ENCODE data around the gene MPZL2.

MPZL2 gene

DNA sequence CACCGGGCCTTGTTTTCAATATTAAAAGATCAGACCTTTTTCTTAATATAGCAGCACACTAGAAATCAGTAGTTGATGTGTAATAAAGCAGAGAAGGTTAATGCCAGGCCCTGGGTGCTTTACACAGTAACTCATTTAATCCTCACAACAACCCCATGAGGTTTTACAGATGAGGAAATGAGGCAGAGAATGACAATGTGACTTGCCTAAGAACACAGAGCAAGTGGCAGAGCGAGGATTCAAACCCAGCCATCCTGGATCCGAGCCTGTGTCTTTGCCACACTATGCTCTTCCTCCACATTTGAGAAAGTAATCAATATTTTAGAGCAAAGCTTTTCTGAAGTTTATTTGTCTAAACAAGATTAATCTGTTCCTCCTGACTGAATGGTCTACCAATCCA lies 46.5 kb downstream of the MPZL2 start:
- no peak for FAIRE-seq

DNA sequence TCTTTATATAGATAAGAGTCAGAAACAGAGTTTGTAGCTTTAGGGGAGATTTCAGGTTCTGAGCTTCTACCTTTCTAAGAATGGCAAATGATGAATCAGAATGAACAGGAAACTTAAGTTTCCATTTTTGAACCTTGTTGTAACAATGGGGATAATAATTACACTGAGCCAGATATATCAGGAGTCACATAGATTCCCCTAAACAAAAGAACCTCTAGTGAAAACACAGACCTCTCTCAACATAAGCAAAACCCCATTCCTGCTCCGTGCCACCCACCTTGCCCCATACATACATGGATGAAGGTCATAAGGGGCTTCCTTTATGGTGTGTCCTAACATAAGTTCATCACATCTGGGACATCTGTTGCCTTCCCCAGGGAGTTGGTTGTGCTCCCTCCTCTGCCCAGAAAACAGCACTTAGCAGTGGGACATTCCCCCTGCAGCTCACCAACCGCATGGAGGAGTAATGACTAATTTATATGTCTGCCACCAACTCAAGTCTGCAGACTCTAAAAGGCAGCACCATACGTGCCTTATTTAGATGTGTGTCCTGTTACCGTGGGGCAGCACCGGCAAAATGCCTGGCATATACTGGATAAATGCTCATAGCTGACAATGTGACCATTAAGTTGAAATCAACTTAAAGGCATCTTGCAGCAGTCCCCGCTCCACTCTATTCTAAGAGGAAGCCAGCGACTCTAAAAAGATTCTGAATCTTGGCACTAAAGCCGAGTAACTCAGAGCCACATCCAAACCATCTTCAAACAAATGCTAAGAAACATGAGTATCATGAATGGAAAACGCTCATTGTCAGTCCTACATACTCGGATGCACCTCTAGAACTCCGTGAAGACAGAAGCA lies 47.2 kb downstream of the MPZL2 start:
- FAIRE-seq = no peak

DNA sequence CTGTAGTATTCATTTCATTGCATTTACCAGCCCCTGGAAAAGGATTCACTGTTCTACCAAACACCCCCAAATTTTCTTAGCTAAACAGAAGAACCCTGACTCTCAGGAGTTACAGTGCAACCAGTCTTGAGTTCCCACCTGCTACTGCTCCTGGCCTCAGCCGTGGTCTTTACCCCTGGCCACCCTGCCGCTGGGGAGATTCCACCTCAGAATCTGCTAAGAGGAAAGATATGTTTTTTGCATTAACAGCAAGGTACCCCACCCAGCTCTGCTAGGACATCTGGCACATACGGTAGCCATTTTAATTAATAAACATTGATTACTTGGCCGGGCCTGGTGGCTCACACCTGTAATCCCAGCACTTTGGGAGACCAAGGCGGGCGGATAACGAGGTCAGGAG lies 48.3 kb downstream of the MPZL2 start:
- FAIRE-seq = no peak

DNA sequence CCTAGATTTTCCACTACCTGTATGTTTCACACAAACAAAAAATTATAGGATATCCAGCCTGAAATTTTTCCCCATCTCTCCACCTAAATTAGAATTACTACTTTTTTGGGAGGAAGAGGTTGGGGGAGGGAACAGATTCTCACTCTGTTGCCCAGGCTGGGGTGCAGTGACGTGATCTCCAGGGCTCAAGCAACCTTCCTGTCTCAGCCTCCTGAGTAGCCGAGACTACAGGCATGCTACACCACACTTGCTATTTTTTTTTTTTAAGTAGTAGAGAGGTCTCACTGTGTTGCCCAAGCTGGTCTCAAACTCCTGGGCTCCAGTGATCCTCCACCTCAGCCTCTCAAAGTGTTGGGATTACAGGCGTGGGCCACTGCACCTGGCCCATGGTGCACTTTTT lies 48.8 kb downstream of the MPZL2 start:
- no peak for FAIRE-seq

DNA sequence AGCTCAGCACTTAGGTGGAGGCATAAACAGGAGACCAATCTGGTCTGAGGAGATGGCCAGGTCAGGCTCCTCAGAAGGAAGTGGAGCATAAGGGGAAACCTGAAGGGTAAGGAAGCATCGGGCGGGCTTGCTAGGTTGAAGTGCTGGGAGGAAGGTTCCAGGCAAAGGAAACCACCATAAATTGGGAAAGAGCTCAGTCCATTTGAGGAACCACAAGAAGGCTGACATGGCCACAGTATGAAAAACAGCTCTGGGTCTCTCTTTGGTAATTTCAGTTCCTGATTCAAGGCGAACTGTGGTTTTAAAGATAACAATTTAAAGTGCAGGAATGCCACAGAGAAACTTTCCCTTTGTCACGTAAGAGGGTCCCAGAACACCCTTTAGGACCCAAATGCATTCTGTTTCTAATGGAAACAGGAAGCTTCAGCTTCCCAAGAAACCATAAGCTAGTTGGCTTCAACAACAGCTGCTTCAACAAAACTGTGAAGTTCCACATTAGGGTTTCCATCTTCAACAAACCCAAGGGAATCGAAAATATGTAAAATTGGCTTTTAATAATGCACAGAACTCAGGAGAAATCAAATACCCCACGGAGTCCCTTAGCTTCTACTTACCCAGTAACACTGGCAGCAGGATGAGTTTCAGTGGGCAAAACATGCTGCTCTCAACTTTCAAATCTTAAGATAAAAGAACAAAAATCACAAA lies 49.7 kb downstream of the MPZL2 start:
- no peak for FAIRE-seq

DNA sequence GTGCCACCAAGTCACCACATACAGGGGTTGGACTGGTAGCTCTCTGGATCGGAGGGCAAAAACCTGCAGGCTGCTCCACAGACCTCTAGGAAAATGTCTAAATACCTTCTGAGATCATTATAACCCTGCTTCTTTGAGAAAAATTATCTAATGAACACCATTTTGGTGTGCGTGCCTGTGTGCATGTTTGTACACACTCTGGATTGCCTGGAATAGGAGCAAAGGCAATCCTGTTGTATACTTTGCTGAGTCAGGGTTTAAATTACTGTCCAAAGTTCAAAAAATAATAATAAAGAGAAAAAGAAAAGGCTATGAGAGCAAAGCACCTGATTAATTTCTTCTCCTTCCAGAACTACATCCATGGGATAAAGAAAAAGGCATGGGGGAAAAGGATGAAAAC lies 50.3 kb downstream of the MPZL2 start:
- FAIRE-seq = no peak

DNA sequence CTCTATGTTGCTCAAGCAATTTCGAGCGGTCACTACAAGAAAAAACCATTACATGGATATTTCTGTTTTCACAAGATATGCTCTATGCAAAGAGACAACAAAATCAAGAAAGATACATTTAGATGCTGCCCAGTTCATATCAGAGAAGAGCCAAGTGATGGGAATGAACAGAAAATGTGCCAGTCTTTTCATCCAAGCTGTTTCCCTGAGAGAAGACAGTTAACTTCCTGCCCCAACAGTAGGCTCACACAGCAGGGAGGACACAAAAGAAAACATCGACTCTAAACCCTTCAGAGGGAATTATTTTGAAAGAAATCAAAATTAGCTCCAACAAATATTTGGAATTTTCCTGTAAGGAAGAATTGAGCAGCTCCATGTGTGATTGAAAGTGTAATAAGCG lies 50.9 kb downstream of the MPZL2 start:
- no peak for FAIRE-seq

DNA sequence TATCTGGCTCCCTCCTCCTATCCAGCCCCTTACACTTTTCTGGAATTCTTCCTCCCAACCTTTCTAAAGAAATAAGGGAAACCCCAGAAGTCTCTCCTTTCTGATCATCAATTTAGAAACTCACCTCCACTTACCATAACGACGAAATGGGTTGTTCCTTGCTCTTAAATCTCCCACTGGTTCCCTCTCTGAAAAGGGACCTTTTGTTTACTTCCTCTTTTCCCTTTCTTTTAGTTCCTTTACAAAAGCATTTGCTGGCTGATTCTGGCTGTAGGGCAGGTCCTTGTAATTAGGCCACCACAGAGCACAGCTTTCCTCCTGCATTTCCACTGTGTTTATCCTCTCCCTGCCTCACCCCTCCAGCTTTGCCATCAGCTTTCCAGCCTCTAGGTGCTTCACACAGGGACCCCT lies 51.3 kb downstream of the MPZL2 start:
- FAIRE-seq = no peak

DNA sequence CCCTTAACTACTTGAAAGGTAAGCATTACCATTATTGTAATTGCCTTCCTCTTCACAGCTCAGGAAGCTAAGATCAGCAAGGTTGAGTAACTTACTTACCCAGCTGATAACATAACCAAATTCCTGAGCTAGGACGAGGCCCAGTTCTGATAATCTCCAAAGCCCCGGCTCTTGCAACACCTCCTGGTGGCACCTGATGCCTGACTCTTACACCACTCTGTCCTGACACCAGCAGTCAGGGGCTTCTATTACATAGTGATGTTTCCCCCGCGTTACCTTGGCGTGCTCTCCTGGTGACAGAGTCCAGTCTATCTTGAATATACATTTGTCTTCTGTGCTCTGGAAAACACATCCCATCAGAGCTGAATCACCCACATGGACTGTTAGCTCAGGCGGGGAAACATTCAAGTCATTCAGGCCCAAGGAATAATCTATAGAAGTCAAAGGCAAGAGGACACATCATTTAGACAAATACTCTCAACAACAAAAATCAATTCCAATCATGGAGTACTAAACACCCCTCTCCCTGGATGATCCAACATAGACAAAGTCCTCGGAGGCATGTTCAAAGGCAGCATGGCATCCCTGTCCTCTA lies 51.9 kb downstream of the MPZL2 start:
- no peak for FAIRE-seq

DNA sequence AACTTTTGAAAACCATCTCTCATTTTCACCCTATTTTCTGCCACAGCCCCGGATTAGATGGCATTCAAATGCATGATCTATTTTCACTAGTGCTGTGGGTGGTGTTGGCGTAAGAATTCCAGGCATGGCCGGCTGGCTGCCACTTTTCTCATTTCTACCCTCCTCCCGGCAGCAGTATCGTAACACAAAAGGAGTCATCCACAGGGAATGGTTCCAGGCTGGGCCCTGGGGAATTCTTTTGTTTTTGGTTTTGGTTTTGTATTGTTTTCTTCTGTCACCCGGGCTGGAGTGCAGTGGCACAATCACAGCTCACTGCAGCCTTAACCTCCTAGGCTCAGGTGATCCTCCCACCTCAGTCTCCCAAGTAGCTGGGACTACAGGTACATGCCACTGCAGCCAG lies 53.1 kb downstream of the MPZL2 start:
- no peak for FAIRE-seq

DNA sequence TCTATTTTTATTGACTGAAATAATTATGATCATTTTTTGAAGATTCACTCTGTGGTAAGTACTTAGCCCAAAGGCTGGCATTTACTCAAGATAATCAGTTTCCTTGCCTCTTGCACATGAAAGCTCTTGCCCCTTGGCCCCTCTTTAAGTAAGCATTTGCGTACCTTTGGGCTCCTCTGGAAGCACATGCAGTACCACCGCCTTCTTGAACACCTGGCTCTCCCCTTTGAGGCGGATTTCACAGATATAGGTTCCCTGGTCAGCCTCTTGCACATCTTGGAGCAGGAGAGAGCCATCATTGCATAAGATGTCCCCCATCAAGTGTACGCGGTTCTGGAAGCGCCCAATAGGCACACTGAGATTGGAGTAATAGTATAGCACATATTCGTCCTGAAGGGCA lies 53.8 kb downstream of the MPZL2 start:
- no peak for FAIRE-seq

DNA sequence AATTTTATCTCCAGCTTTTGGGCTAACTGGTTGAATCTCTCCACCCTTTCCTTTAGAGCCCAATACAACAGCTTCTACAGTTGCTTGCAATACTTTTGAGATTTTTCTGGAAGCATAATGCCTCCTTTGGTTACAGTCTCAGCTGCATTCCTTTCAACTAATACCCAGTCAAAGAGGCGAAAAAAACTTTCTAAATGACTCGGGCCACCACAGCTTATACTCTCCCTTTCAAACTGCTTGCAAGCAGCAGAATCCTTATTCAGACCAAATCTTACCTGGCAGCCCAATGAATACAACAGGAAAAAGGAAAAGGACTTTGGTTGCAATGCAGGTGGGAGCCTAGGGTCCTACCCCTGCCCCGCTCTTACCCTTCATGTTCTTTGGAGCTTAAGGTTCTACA lies 55.1 kb downstream of the MPZL2 start:
- no peak for FAIRE-seq

DNA sequence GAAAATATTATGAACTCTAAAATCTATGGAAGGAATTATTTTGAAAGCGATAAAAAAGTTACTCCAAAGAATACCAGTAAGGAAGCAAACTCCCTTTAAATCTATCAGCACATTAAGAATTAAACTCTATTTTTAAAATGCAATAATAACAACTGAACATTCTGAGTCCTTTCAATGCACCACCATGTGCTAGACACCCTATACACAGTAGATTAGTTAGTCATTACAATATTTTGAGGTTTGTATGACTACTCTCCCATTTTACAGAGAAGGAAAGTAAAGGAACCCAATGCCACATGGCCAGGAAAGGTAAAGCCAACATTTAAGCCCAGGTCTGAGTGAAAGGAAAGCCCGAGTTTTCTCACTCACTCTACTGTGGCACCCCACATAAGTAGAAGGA lies 57.0 kb downstream of the MPZL2 start:
- FAIRE-seq = no peak

DNA sequence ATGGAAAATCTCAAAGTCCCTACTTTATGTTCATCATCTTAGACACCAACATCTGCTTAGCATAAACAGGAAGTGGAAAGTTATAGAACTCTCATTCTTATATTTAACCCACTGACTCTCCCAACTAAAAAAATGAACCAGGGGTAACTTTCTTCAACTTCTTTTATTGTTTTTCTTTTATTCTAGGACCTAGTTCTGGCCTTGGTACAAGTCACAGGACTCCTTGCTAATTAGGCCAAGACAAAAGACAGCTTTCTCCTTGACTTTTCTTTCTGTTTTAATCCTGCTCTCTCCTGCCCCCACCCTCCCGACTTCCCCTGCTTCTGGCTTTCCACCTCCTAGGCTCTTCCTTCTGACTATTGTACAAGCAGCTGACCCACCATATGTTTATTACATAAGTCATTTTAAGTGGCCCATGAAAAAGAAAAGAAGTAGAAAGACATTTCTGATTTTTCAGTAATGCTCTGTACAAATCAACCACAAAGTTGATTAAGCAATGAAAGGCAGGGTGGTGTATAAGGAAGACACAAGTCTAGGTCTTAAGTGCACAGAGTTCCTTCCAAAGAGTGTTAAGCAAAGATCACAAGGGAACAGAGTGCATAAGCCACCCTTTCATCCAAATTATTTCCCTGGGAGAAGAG lies 57.6 kb downstream of the MPZL2 start:
- no peak for FAIRE-seq

DNA sequence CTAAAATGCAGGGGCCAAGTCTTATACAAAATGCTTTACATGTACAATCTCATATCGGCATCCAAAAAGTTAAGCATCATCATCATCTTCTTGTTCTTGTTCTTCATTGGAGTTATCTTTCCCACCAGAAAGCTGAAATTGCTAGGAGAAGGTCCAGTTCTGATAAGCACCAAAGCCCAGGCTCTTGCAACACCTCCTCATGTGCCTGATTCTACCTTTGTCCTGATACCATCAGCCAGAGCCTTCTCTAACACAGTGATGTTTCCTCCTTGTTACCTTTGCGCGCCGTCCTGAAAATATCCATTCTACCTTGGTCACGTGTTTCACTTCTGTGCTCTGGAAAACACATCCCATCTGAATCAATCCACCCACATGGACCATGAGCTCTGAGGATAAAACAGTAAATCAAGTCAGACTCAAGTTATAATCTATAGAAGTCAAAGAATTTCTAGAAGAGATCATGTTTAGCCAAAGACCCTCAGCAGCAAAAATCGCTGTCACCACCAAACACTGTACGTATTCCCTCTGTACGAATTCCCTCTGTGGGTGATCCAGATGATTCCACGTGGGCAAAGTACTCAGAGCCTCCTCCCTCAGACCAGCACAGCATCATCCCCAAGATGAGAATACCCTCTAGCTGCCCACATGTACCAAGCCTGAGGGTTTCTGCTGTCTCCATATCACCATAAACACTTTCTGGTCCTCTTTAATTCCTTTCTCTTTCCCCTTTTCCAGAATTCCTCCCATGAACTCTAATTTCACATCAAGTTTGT lies 58.3 kb downstream of the MPZL2 start:
- no peak for FAIRE-seq
